Measurements from ENCODE around the gene COL6A3. TPM values are rescaled to one million over a fixed set of nuclear protein-coding genes. Genes with fewer than 3 reads are reported as not detected.

The COL6A3 gene
- total and polyA plus RNA-seq, 2 of the 13 experiments (the other 11 are each of a cell fraction or from before 2014, with no cell fraction given): 0.03 TPM; not detected in 1

GRCh38 chr2:237390235-237390634 lies 23.7 kb downstream of the COL6A3 start (continued):
- TF ChIP-seq ZNF407 (CRISPR knock-in tag; IDR thresholded peaks at IDR 0.05; ENCODE audit: not compliant biosample characterization): no peak

GRCh38 chr2:237389831-237390230 lies 24.1 kb downstream of the COL6A3 start:
- Histone ChIP-seq H3K36me3 (replicated peaks in 1 of 2; ENCODE audit: control insufficient read depth in 1 of 2, insufficient read depth in 2 of 2, low read length in 2 of 2) (no peaks in the 10 kb centered on the region), H3K9me3 (ENCODE audit: low read length) (no peaks in the 10 kb centered on the region), H3K4me3 (replicated peaks in 1 of 3; ENCODE audit: insufficient read depth in 1 of 3, low read depth in 2 of 3, low read length in 3 of 3) (no peak overlapping the region), H3K79me2 (ENCODE audit: insufficient read depth, low read length) (no peaks in the 10 kb centered on the region), H4K20me1 (ENCODE audit: insufficient read depth, low read length) (no peaks in the 10 kb centered on the region), H2AFZ (ENCODE audit: low read length) (no peak overlapping the region), H3K9ac (ENCODE audit: insufficient read depth, low read depth, low read length) (no peak overlapping the region), H3K4me2 (ENCODE audit: low read depth, low read length) (no peak overlapping the region), H3K27ac (ENCODE audit: extremely low read length, insufficient read depth, low read length) (no peak overlapping the region), H3K27me3 (ENCODE audit: control insufficient read depth in 1 of 2, insufficient read depth in 2 of 2, low read length in 2 of 2) (peaks cover 0 to 42% of the 10 kb centered on the region in 2 experiments; a peak in 3 of 5 replicates), H3K4me1 (ENCODE audit: insufficient read depth, low read length) (no peaks in the 10 kb centered on the region)
- intact Hi-C loops (cut with micrococcal nuclease; ENCODE audit: unreplicated experiment) (no loop called here), in situ Hi-C loops (cut with HindIII; ENCODE audit: extremely low pct_ligation_motif_present, low pct_unique_long_range_greater_than_20kb) (no loop called here)
- ATAC-seq (no peak), FAIRE-seq (no peak), DNase-seq (ENCODE audit: low spot score) (no peak)
- BruUV-seq (replicated peaks): no TSS peak
- POLR2A ChIA-PET: no interaction called here
- WGBS (ENCODE audit: low lambda C conversion rate): 1% methylated on average over 3 of the region's 3 CpGs
- CTCF ChIA-PET (ENCODE audit: low intra/inter-chr PET ratio, low total read pairs): no interaction called here
- TF ChIP-seq ZNF160 (CRISPR knock-in tag; IDR thresholded peaks at IDR 0.05) (no peak), SOX5 (CRISPR knock-in tag; IDR thresholded peaks at IDR 0.05; ENCODE audit: borderline replicate concordance) (no peak), NFKBIZ (CRISPR knock-in tag; IDR thresholded peaks at IDR 0.05) (no peak), FOSL2 (CRISPR knock-in tag; IDR thresholded peaks at IDR 0.05) (no peak), ZNF407 (CRISPR knock-in tag; IDR thresholded peaks at IDR 0.05; ENCODE audit: not compliant biosample characterization) (no peak), RBM39 (IDR thresholded peaks at IDR 0.05; ENCODE audit: low read depth, low read length, poor library complexity, severe bottlenecking) (no peak)

All from HepG2 (cell line).